Activated CD8-positive, alpha-beta memory T cell treated with anti-CD3 and anti-CD28 coated beads for 4 hours (primary cell): ENCODE measurements around the gene MYH6.
A peak's percentile ranks its signal among the peaks of the same experiment; 100 is the strongest.

ENCODE experiments used
- DNase-seq, 2 donors: peaks; one replicate each; pipeline ENCODE4 v3.0.0-alpha.2; 2020; ENCODE audit warnings: low read depth in 2 of 2

Gene MYH6

GRCh38 chr14:23358553-23359166 is 49.4 kb downstream of the MYH6 start:
- no peak for DNase-seq

GRCh38 chr14:23358042-23358441 is 50.0 kb downstream of the MYH6 start:
- no peak for DNase-seq

- no peak for DNase-seq
These were observed 50.8 kb downstream of the MYH6 start for GRCh38 chr14:23357261-23357660.

- no peak for DNase-seq
These were observed 51.4 kb downstream of the MYH6 start for GRCh38 chr14:23356662-23357061.

- no peak for DNase-seq
These were observed 52.1 kb downstream of the MYH6 start for GRCh38 chr14:23355871-23356435.

- DNase-seq, result no peak
These were observed 53.1 kb downstream of the MYH6 start for GRCh38 chr14:23354990-23355389.

GRCh38 chr14:23353433-23353780 is 54.7 kb downstream of the MYH6 start:
- no peak for DNase-seq

GRCh38 chr14:23352506-23353432 is 55.3 kb downstream of the MYH6 start, which contains the start of gene SLC22A17:
Gene SLC22A17, minus strand, starts transcription at chr14:23352887.
- DNase-seq, result peak; percentile 12 to 13

- no peak for DNase-seq
These were observed 56.2 kb downstream of the MYH6 start for GRCh38 chr14:23351681-23352505.

GRCh38 chr14:23349156-23349845 is 58.8 kb downstream of the MYH6 start:
- no peak for DNase-seq

- DNase-seq, result no peak
These were observed 59.8 kb downstream of the MYH6 start for GRCh38 chr14:23348297-23348655.

- no peak for DNase-seq
These were observed 60.4 kb downstream of the MYH6 start for GRCh38 chr14:23347406-23348296.

- DNase-seq, result no peak
These were observed 61.2 kb downstream of the MYH6 start for GRCh38 chr14:23346693-23347405.

- DNase-seq, result no peak
These were observed 61.9 kb downstream of the MYH6 start for GRCh38 chr14:23345987-23346692.

GRCh38 chr14:23344481-23344880 is 63.6 kb downstream of the MYH6 start:
- no peak for DNase-seq

GRCh38 chr14:23339506-23340268 is 68.4 kb downstream of the MYH6 start:
- DNase-seq, result no peak

GRCh38 chr14:23335623-23336022 is 72.5 kb downstream of the MYH6 start:
- DNase-seq, result no peak
